IMR-90 (cell line): ENCODE results near the gene PLA2G4A. TPM values are rescaled to one million over a fixed set of nuclear protein-coding genes. Genes with fewer than 3 reads are reported as not detected.
A peak's percentile ranks its signal among the peaks of the same experiment; 100 is the strongest.

ENCODE experiments used
- ATAC-seq: fragments of 200-7000 bp; cut with Tn5 transposase; 2 replicates; pipeline ENCODE4 v1.9.1; 2020; ENCODE audit warnings: low read depth, mild to moderate bottlenecking, moderate library complexity
- BruUV-seq: library from RNA; stranded (reverse); fragments of 400-500 nt; replicated peaks from 2 replicates; lab custom pipeline; 2021; lab: Mats Ljungman, UMichigan
- CTCF ChIA-PET: fragments of 300-600 bp; formaldehyde crosslinking; extraction: SDS; loops from one replicate; lab custom pipeline; 2021; ENCODE audit warnings: antibody characterized with exemption; lab: Yijun Ruan, JAX
- POLR2A ChIA-PET: fragments of 300-600 bp; sonication (Branson Sonifier 250); formaldehyde crosslinking; loops from one replicate; lab custom pipeline; 2022; ENCODE audit warnings: antibody characterized with exemption; ENCODE audit not compliant: unreplicated experiment; lab: Charles Lee
- DNase-seq: peaks from one replicate; pipeline ENCODE4 v3.0.0; 2013
- H2AFZ ChIP-seq: replicated peaks from 2 replicates; pipeline ENCODE3; 2013; ENCODE audit warnings: low read length, mild to moderate bottlenecking; ENCODE audit not compliant: poor library complexity
- H2AK5ac ChIP-seq: 2 replicates; pipeline ENCODE4 v1.6.1; 2013; ENCODE audit warnings: low read depth, low read length, inconsistent platforms
- H2AK9ac ChIP-seq: replicated peaks from 2 replicates; pipeline ENCODE3; 2013; ENCODE audit warnings: mild to moderate bottlenecking, low read depth, low read length, moderate library complexity; ENCODE audit not compliant: poor library complexity
- H2BK120ac ChIP-seq: 2 replicates; pipeline ENCODE4 v1.6.1; 2013; ENCODE audit warnings: low read depth, low read length, inconsistent platforms
- H2BK15ac ChIP-seq: 3 replicates; pipeline ENCODE4 v1.6.1; 2013; ENCODE audit warnings: low read depth, low read length, inconsistent platforms
- H2BK20ac ChIP-seq: 2 replicates; pipeline ENCODE4 v1.6.1; 2013; ENCODE audit warnings: low read depth, mild to moderate bottlenecking, inconsistent platforms, low read length, moderate library complexity
- H2BK5ac ChIP-seq: 2 replicates; pipeline ENCODE4 v1.6.1; 2013; ENCODE audit warnings: mild to moderate bottlenecking, low read depth, low read length, inconsistent platforms; ENCODE audit not compliant: poor library complexity, severe bottlenecking
- H3K14ac ChIP-seq: replicated peaks from 2 replicates; pipeline ENCODE4 v1.6.1; 2013; ENCODE audit warnings: low read depth, low read length, inconsistent platforms
- H3K18ac ChIP-seq: 2 replicates; pipeline ENCODE4 v1.6.1; 2013; ENCODE audit warnings: low read depth, low read length, control low read depth
- H3K23ac ChIP-seq: 2 replicates; pipeline ENCODE4 v1.6.1; 2013; ENCODE audit warnings: low read depth, low read length, inconsistent platforms
- H3K27ac ChIP-seq: 2 replicates; pipeline ENCODE4 v1.5.1; 2013; ENCODE audit warnings: mild to moderate bottlenecking, control low read depth, low read length; ENCODE audit not compliant: insufficient read depth
- H3K27me3 ChIP-seq: 2 replicates; pipeline ENCODE4 v1.6.1; 2013; ENCODE audit warnings: low read length; ENCODE audit not compliant: control insufficient read depth, insufficient read depth
- H3K36me3 ChIP-seq: 2 replicates; pipeline ENCODE4 v1.6.1; 2013; ENCODE audit warnings: low read length, mixed read lengths; ENCODE audit not compliant: control insufficient read depth, insufficient read depth
- H3K4ac ChIP-seq: 2 replicates; pipeline ENCODE4 v1.6.1; 2013; ENCODE audit warnings: low read depth, low read length, inconsistent platforms
- H3K4me1 ChIP-seq: 2 replicates; pipeline ENCODE4 v1.6.1; 2013; ENCODE audit warnings: low read length, mixed read lengths; ENCODE audit not compliant: control insufficient read depth, insufficient read depth
- H3K4me2 ChIP-seq: 2 replicates; pipeline ENCODE4 v1.6.1; 2013; ENCODE audit warnings: low read depth, mild to moderate bottlenecking, control low read depth, low read length, moderate library complexity
- H3K4me3 ChIP-seq: 2 replicates; pipeline ENCODE4 v1.5.1; 2013; ENCODE audit warnings: low read depth, mild to moderate bottlenecking, control low read depth, low read length, moderate library complexity; ENCODE audit not compliant: insufficient read depth
- H3K56ac ChIP-seq: 2 replicates; pipeline ENCODE4 v1.6.1; 2013; ENCODE audit warnings: low read length, inconsistent platforms; ENCODE audit not compliant: insufficient read depth; ENCODE audit errors: extremely low read depth
- H3K79me1 ChIP-seq, 2 experiments: 2 replicates each; pipeline ENCODE4 v1.6.1; 2013; ENCODE audit warnings: low read length in 2 of 2, inconsistent platforms in 1 of 2, low read depth in 1 of 2
- H3K9ac ChIP-seq: 2 replicates; pipeline ENCODE4 v1.6.1; 2013; ENCODE audit warnings: low read depth, low read length, control low read depth
- H3K9me1 ChIP-seq: 2 replicates; pipeline ENCODE4 v1.6.1; 2013; ENCODE audit warnings: low read length, inconsistent platforms; ENCODE audit not compliant: insufficient read depth
- H3K9me3 ChIP-seq: 2 replicates; pipeline ENCODE4 v1.6.1; 2013; ENCODE audit warnings: low read length; ENCODE audit not compliant: control insufficient read depth, insufficient read depth
- H4K20me1 ChIP-seq: 2 replicates; pipeline ENCODE4 v1.6.1; 2013; ENCODE audit warnings: low read length, inconsistent platforms; ENCODE audit not compliant: insufficient read depth
- H4K5ac ChIP-seq: 2 replicates; pipeline ENCODE4 v1.6.1; 2013; ENCODE audit warnings: mild to moderate bottlenecking, low read depth, low read length, control low read depth
- H4K8ac ChIP-seq, 2 experiments: 2 replicates each; pipeline ENCODE4 v1.6.1; 2013; ENCODE audit warnings: low read depth in 2 of 2, low read length in 2 of 2, control low read depth in 1 of 2, inconsistent platforms in 1 of 2
- H4K91ac ChIP-seq: 2 replicates; pipeline ENCODE4 v1.6.1; 2013; ENCODE audit warnings: low read depth, low read length, inconsistent platforms; ENCODE audit not compliant: insufficient read depth
- CEBPB ChIP-seq: IDR thresholded peaks from 2 replicates; pipeline ENCODE4 v1.6.1; 2012; ENCODE audit warnings: low read depth, low read length, improper control_type of control experiment
- POLR2A ChIP-seq: IDR thresholded peaks from 2 replicates; pipeline ENCODE4 v1.6.1; 2012; ENCODE audit warnings: mild to moderate bottlenecking, low read depth, low read length
- WGBS, 2 experiments: methylation state at CpG; one replicate each; pipeline versions ENCODE4 v1.1.5 to v1.1.7; 2013; ENCODE audit warnings: missing lambda C conversion rate in 2 of 2; ENCODE audit not compliant: insufficient read length in 1 of 2; ENCODE audit errors: extremely low coverage in 2 of 2; 5-methylcytosine and 5-hydroxymethylcytosine counted together
- dilution Hi-C: fragments of 300-500 bp; cut with HindIII; formaldehyde crosslinking; loops from one replicate; pipeline ENCODE4 v1.14.3; 2018; ENCODE audit warnings: low sequenced_read_pairs; ENCODE audit not compliant: unreplicated experiment
- in situ Hi-C: fragments of 300-500 bp; cut with MboI; formaldehyde crosslinking; loops from 3 replicates; pipeline ENCODE4 v1.14.3; 2019; ENCODE audit warnings: low sequenced_read_pairs, inconsistent platforms, mixed read lengths
- intact Hi-C: fragments of 100-400 bp; cut with micrococcal nuclease; formaldehyde crosslinking; loops from 2 replicates; pipeline ENCODE4 v1.10.0; 2022
- polyA plus RNA-seq, 3 experiments: library from polyadenylated mRNA; depleted of rRNA; stranded (reverse); fragments of >200 nt; gene quantifications; 2 replicates each; pipeline ENCODE4 v1.2.3, GENCODE V29; 2012; ENCODE audit warnings: low replicate concordance in 1 of 3
- total RNA-seq: library from RNA; depleted of rRNA; stranded (reverse); fragments of >200 nt; gene quantifications from 2 replicates; pipeline ENCODE4 v1.2.3, GENCODE V29; 2012

The PLA2G4A gene
- total and polyA plus RNA-seq, 2 of the 4 experiments (the other 2 are of a cell fraction): 1.6 to 3.8 TPM

GRCh38 chr1:186813420-186813819 is 15.3 kb upstream of the PLA2G4A start:
- no peaks in the 10 kb centered on the region; the same call in 1 of the 2 replicates for H3K27me3 ChIP-seq
- no peak overlapping the region for H3K23ac ChIP-seq
- no peaks in the 10 kb centered on the region for H3K4me1 ChIP-seq
- no peak overlapping the region for H2BK20ac ChIP-seq
- no peaks in the 10 kb centered on the region for H3K79me1 ChIP-seq
- no peak overlapping the region for H2AFZ ChIP-seq
- no peaks in the 10 kb centered on the region for H3K9me1 ChIP-seq
- no peaks in the 10 kb centered on the region for H3K36me3 ChIP-seq
- H2BK120ac ChIP-seq: no peak overlapping the region
- no peaks in the 10 kb centered on the region for H4K20me1 ChIP-seq
- 0 out of 2 replicates have a peak, but pooled peaks have one; percentile 11 for TF ChIP-seq CEBPB
- TF ChIP-seq POLR2A: no peak
- H2AK9ac ChIP-seq: no peak overlapping the region
- ATAC-seq: no peak
- no peak overlapping the region for H3K14ac ChIP-seq
- dilution Hi-C loops (no loop called here), in situ Hi-C loops (no loop called here), intact Hi-C loops (loop anchor here (5.0 kb wide), 1 partner anchor 169 kb away; no protein-coding TSS in a partner anchor)
- no peak overlapping the region for H3K9ac ChIP-seq
- POLR2A ChIA-PET: no interaction called here
- no TSS peak for BruUV-seq
- H3K18ac ChIP-seq: peak overlapping the region; percentile 48; the same call in 1 of the 2 replicates
- H3K4me2 ChIP-seq: no peak overlapping the region
- H3K27ac ChIP-seq: no peak overlapping the region
- no peak overlapping the region for H4K91ac ChIP-seq
- H3K56ac ChIP-seq: no peak overlapping the region
- H2AK5ac ChIP-seq: no peak overlapping the region
- H2BK5ac ChIP-seq: no peak overlapping the region
- H2BK15ac ChIP-seq: no peak overlapping the region
- peak overlapping the region; percentile 25; the same call in 1 of the 2 replicates for H4K5ac ChIP-seq
- WGBS, 2 experiments: no CpG with 5 or more reads among the region's 2 CpGs
- no peaks in the 10 kb centered on the region for H3K9me3 ChIP-seq
- no peak overlapping the region for H3K4me3 ChIP-seq
- CTCF ChIA-PET: no interaction called here
- peak; percentile 4 for DNase-seq
- H4K8ac ChIP-seq: no peak overlapping the region
- H3K4ac ChIP-seq: no peak overlapping the region
